CD8-positive, alpha-beta memory T cell (primary cell): ENCODE data around the gene FHAD1. TPM values are rescaled to one million over a fixed set of nuclear protein-coding genes. Genes with fewer than 3 reads are reported as not detected.

Experiments
- CTCF ChIA-PET: fragments of 350-600 bp; sonication (Branson Sonifier 250); formaldehyde crosslinking; loops from one replicate; lab custom pipeline; 2021; ENCODE audit warnings: antibody characterized with exemption; lab: Charles Lee
- POLR2A ChIA-PET: fragments of 350-600 bp; sonication (Branson Sonifier 250); formaldehyde crosslinking; loops from one replicate; lab custom pipeline; 2021; ENCODE audit warnings: antibody characterized with exemption; lab: Charles Lee
- DNase-seq, 5 donors: peaks; one replicate each; pipeline versions ENCODE4 v3.0.0 to v3.0.0-alpha.2; 2020 to 2022; ENCODE audit warnings: mixed read lengths in 1 of 5
- H3K27ac ChIP-seq: one replicate; pipeline ENCODE4 v1.7.0; 2013; ENCODE audit warnings: low read depth, mild to moderate bottlenecking, low read length, moderate library complexity
- H3K27me3 ChIP-seq: 2 replicates; pipeline ENCODE4 v1.7.0; 2013; ENCODE audit warnings: low read length, mild to moderate bottlenecking; ENCODE audit not compliant: insufficient read depth, poor library complexity, severe bottlenecking
- H3K36me3 ChIP-seq: 2 replicates; pipeline ENCODE4 v1.7.0; 2013; ENCODE audit warnings: mild to moderate bottlenecking, low read length, moderate library complexity; ENCODE audit not compliant: insufficient read depth
- H3K4me1 ChIP-seq: 2 replicates; pipeline ENCODE4 v1.7.0; 2013; ENCODE audit warnings: mild to moderate bottlenecking, low read length, moderate library complexity; ENCODE audit not compliant: insufficient read depth
- H3K4me3 ChIP-seq: 2 replicates; pipeline ENCODE4 v1.7.0; 2013; ENCODE audit warnings: mild to moderate bottlenecking, low read length
- H3K9me3 ChIP-seq: 2 replicates; pipeline ENCODE4 v1.7.0; 2013; ENCODE audit warnings: mild to moderate bottlenecking, low read length
- H3K27ac Mint-ChIP-seq, 8 donors: one replicate each; pipeline ENCODE4 v1.8.0; 2020 to 2021; ENCODE audit warnings: mixed read lengths in 8 of 8, mild to moderate bottlenecking in 6 of 8, inconsistent platforms in 3 of 8, moderate library complexity in 3 of 8
- H3K27me3 Mint-ChIP-seq, 2 donors: one replicate each; pipeline ENCODE4 v1.8.0; 2020 to 2021; ENCODE audit warnings: mixed read lengths in 2 of 2, mild to moderate bottlenecking in 1 of 2, moderate library complexity in 1 of 2
- H3K36me3 Mint-ChIP-seq, 3 donors: one replicate each; pipeline ENCODE4 v1.8.0; 2020 to 2021; ENCODE audit warnings: mixed read lengths in 3 of 3, inconsistent platforms in 1 of 3, mild to moderate bottlenecking in 1 of 3
- H3K4me1 Mint-ChIP-seq, 3 donors: one replicate each; pipeline ENCODE4 v1.8.0; 2020 to 2021; ENCODE audit warnings: mixed read lengths in 3 of 3, inconsistent platforms in 1 of 3, mild to moderate bottlenecking in 1 of 3
- H3K4me3 Mint-ChIP-seq, 7 donors: one replicate each; pipeline ENCODE4 v1.8.0; 2020 to 2021; ENCODE audit warnings: mixed read lengths in 7 of 7, mild to moderate bottlenecking in 6 of 7, moderate library complexity in 4 of 7, inconsistent platforms in 2 of 7
- H3K9me3 Mint-ChIP-seq, 5 donors: one replicate each; pipeline ENCODE4 v1.8.0; 2020 to 2022; ENCODE audit warnings: mixed read lengths in 5 of 5, mild to moderate bottlenecking in 3 of 5, moderate library complexity in 2 of 5, inconsistent platforms in 1 of 5
- polyA plus RNA-seq: library from polyadenylated mRNA; unstranded; fragments of 300-500 nt; fragmentation: Illumina TruSeq; gene quantifications from one replicate; pipeline ENCODE4 v1.2.3, GENCODE V29; 2021
- total RNA-seq, 2 experiments: library from RNA; stranded (reverse); gene quantifications; one replicate each; pipeline ENCODE4 v1.2.3, GENCODE V29; 2021

Gene FHAD1
- total and polyA plus RNA-seq, 3 experiments from 2014 or later = not detected

GRCh38 chr1:15206418-15207030 lies 40.5 kb upstream of the FHAD1 start:
- no peak overlapping the region for H3K27ac ChIP-seq
- H3K4me1 ChIP-seq = no peaks in the 10 kb centered on the region
- Mint-ChIP-seq H3K27ac (no peak overlapping the region), H3K9me3 (no peaks in the 10 kb centered on the region), H3K36me3 (no peaks in the 10 kb centered on the region), H3K4me1 (no peaks in the 10 kb centered on the region), H3K27me3 (peaks cover 20 to 29% of the 10 kb centered on the region in 2 donors), H3K4me3 (no peak overlapping the region)
- ChIA-PET CTCF (no interaction called here), POLR2A (no interaction called here)
- H3K9me3 ChIP-seq = no peaks in the 10 kb centered on the region
- H3K36me3 ChIP-seq = no peaks in the 10 kb centered on the region
- DNase-seq = no peak
- H3K27me3 ChIP-seq = no peaks in the 10 kb centered on the region
- H3K4me3 ChIP-seq = no peak overlapping the region

GRCh38 chr1:15207031-15207828 lies 39.8 kb upstream of the FHAD1 start:
- Histone ChIP-seq H3K4me3 (no peak overlapping the region), H3K27me3 (no peaks in the 10 kb centered on the region), H3K36me3 (no peaks in the 10 kb centered on the region), H3K9me3 (no peaks in the 10 kb centered on the region), H3K4me1 (no peaks in the 10 kb centered on the region), H3K27ac (no peak overlapping the region)
- Mint-ChIP-seq H3K27ac (no peak overlapping the region), H3K9me3 (no peaks in the 10 kb centered on the region), H3K27me3 (peaks cover 20 to 29% of the 10 kb centered on the region in 2 donors), H3K36me3 (no peaks in the 10 kb centered on the region), H3K4me3 (no peak overlapping the region), H3K4me1 (no peaks in the 10 kb centered on the region)
- DNase-seq = no peak
- POLR2A ChIA-PET = no interaction called here
- CTCF ChIA-PET = no interaction called here

- POLR2A ChIA-PET = no interaction called here
- no peak overlapping the region for H3K27ac ChIP-seq
- no peaks in the 10 kb centered on the region for H3K36me3 ChIP-seq
- CTCF ChIA-PET = no interaction called here
- Mint-ChIP-seq H3K27ac (no peak overlapping the region), H3K27me3 (peaks cover 20 to 35% of the 10 kb centered on the region in 2 donors), H3K4me3 (no peak overlapping the region), H3K4me1 (no peaks in the 10 kb centered on the region), H3K9me3 (no peaks in the 10 kb centered on the region), H3K36me3 (no peaks in the 10 kb centered on the region)
- H3K4me3 ChIP-seq = no peak overlapping the region
- DNase-seq = no peak
- no peaks in the 10 kb centered on the region for H3K27me3 ChIP-seq
- no peaks in the 10 kb centered on the region for H3K9me3 ChIP-seq
- no peaks in the 10 kb centered on the region for H3K4me1 ChIP-seq
Measured at GRCh38 chr1:15207829-15208429, 39.1 kb upstream of the FHAD1 start.

DNA sequence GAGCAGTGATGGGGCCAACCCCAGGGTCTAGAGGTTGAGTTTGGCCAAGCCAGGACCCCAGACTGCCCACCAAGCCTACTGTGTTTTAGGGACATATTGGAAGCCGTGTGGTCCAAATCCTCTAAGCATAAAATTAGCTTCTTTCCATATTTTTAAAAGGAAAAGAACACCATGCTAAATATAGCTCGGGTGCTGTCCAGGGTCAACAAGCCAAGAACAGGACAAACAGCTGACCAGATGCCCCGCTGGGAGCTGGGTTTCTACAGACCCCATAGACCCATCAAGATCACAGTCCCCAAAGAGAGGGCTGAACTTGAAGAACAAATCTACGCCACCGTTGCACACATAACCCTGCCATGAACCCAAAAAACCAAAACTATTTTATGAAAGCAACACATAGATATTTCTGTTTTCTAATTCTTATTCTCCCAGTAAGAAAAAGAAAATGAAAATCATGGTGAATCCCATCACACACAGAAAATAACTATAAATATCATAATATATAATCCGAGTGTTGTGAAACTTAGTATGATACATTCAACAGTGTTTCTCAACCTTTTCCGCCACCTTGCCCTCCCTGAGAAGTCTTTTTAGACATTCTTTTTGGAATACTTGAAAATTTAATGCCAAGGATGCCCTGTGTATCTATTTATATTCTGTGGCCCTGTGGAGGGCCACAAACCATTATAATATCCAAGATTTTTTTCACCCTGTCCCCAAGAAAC lies 36.2 kb upstream of the FHAD1 start:
- POLR2A ChIA-PET = no interaction called here
- CTCF ChIA-PET = interaction anchor here (1.2 kb wide), 1 partner anchor 10 kb away, joined by 3 read pairs; no protein-coding TSS in a partner anchor
- Mint-ChIP-seq H3K4me3 (no peak overlapping the region), H3K9me3 (no peaks in the 10 kb centered on the region), H3K36me3 (no peaks in the 10 kb centered on the region), H3K27ac (no peak overlapping the region), H3K4me1 (no peaks in the 10 kb centered on the region), H3K27me3 (peaks cover 19 to 27% of the 10 kb centered on the region in 2 donors)
- H3K9me3 ChIP-seq = no peaks in the 10 kb centered on the region
- DNase-seq = no peak
- no peak overlapping the region for H3K27ac ChIP-seq
- no peaks in the 10 kb centered on the region for H3K36me3 ChIP-seq
- no peak overlapping the region for H3K4me3 ChIP-seq
- H3K27me3 ChIP-seq = no peaks in the 10 kb centered on the region
- H3K4me1 ChIP-seq = no peaks in the 10 kb centered on the region

- Histone ChIP-seq H3K4me3 (no peak overlapping the region), H3K27ac (no peak overlapping the region), H3K9me3 (no peaks in the 10 kb centered on the region), H3K27me3 (no peaks in the 10 kb centered on the region), H3K4me1 (no peaks in the 10 kb centered on the region), H3K36me3 (no peaks in the 10 kb centered on the region)
- ChIA-PET POLR2A (no interaction called here), CTCF (interaction anchor here (1.2 kb wide), 1 partner anchor 9 kb away, joined by 3 read pairs; no protein-coding TSS in a partner anchor)
- peaks cover 19 to 26% of the 10 kb centered on the region in 2 donors for H3K27me3 Mint-ChIP-seq
- no peak overlapping the region for H3K4me3 Mint-ChIP-seq
- H3K9me3 Mint-ChIP-seq = no peaks in the 10 kb centered on the region
- DNase-seq = no peak
- H3K36me3 Mint-ChIP-seq = no peaks in the 10 kb centered on the region
- H3K4me1 Mint-ChIP-seq = no peaks in the 10 kb centered on the region
- no peak overlapping the region for H3K27ac Mint-ChIP-seq
Measured at GRCh38 chr1:15211424-15211823, 35.6 kb upstream of the FHAD1 start.

DNA sequence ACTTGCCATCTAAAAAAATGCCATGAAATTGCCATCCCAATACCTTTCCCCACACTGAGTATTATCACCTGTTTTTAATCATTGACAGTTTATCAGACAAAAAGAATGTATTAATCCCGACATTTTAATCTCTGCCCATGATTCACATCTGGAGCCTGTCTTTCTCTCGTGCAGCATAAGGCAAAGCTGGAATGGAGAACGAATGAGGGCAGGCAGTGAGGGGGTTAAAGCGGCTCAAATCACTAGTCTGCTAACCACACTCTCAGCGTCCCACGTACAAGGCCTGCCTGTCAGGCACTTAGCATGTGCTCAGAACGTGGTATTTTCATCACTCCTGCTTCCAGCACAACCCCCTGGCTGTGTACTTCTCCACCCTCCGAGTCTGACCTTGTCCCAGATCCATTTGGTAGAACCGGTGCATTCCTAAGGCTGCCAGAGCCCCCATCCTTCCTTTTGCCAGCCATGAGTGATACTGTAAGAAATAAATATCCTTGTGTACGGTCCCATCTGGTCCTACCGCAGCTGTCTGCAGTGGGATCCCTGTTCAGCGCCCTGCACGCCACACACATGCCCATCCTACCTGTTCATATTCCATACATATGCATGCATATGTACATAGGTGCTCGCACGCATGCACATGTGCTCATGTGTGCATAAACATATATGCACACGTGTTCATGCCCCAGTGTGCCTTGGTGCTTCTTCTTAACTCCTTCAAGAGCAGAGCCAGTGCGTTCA lies 34.6 kb upstream of the FHAD1 start:
- H3K27ac Mint-ChIP-seq = no peak overlapping the region
- no peak overlapping the region for H3K4me3 Mint-ChIP-seq
- POLR2A ChIA-PET = no interaction called here
- H3K9me3 Mint-ChIP-seq = no peaks in the 10 kb centered on the region
- H3K36me3 Mint-ChIP-seq = no peaks in the 10 kb centered on the region
- H3K4me3 ChIP-seq = no peak overlapping the region
- no peaks in the 10 kb centered on the region for H3K4me1 ChIP-seq
- H3K27ac ChIP-seq = no peak overlapping the region
- no peaks in the 10 kb centered on the region for H3K9me3 ChIP-seq
- CTCF ChIA-PET = no interaction called here
- H3K36me3 ChIP-seq = no peaks in the 10 kb centered on the region
- H3K27me3 ChIP-seq = no peaks in the 10 kb centered on the region
- H3K27me3 Mint-ChIP-seq = peaks cover 16 to 25% of the 10 kb centered on the region in 2 donors
- no peaks in the 10 kb centered on the region for H3K4me1 Mint-ChIP-seq
- DNase-seq = no peak

DNA sequence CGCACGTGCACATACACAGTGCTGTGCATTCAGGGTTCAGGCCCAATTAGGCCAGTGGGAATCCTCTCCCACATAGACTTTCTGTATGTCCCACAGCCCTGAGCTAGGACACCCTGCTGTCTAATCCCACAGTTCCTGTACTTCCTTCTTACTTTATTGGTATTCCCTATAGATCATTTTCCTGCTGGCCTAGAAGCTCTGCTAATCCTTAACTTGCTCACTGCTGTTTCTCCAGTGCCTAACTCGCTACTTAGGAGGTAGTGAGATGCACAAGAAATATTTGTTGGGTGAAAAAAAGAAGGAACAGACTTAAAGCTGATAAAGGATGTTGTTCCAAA lies 34.1 kb upstream of the FHAD1 start:
- Mint-ChIP-seq H3K27ac (no peak overlapping the region), H3K27me3 (peaks cover 13 to 19% of the 10 kb centered on the region in 2 donors), H3K4me1 (peaks cover 0 to 4% (median 3%) of the 10 kb centered on the region in 3 donors), H3K36me3 (no peaks in the 10 kb centered on the region), H3K4me3 (no peak overlapping the region), H3K9me3 (no peaks in the 10 kb centered on the region)
- ChIA-PET CTCF (no interaction called here), POLR2A (no interaction called here)
- no peak overlapping the region for H3K27ac ChIP-seq
- no peaks in the 10 kb centered on the region for H3K27me3 ChIP-seq
- no peaks in the 10 kb centered on the region for H3K4me1 ChIP-seq
- no peaks in the 10 kb centered on the region for H3K9me3 ChIP-seq
- no peak overlapping the region for H3K4me3 ChIP-seq
- no peaks in the 10 kb centered on the region for H3K36me3 ChIP-seq
- no peak for DNase-seq
